SK-N-SH (cell line): ENCODE results near the gene WTIP. TPM values are rescaled to one million over a fixed set of nuclear protein-coding genes. Genes with fewer than 3 reads are reported as not detected.

Source experiments
- CTCF ChIA-PET: fragments of 300-600, 350-600 bp; formaldehyde crosslinking; extraction: SDS; loops from one replicate; lab custom pipeline; 2021; lab: Yijun Ruan, JAX
- POLR2A ChIA-PET: fragments of 350-600 bp; sonication (Branson Sonifier 250); formaldehyde crosslinking; extraction: SDS; loops from one replicate; lab custom pipeline; 2020; ENCODE audit warnings: antibody characterized with exemption, inconsistent platforms; lab: Yijun Ruan, JAX
- DNase-seq: peaks from one replicate; pipeline ENCODE4 v3.0.0; 2012
- H2AFZ ChIP-seq: fragments of 200-600 bp; sonication (generic); 2 replicates; pipeline ENCODE4 v1.8.1; 2016; ENCODE audit warnings: antibody characterized with exemption, mild to moderate bottlenecking, low read depth
- H3F3A ChIP-seq: fragments of 200-600 bp; sonication (generic); replicated peaks from 2 replicates; pipeline ENCODE3; 2016; ENCODE audit warnings: antibody characterized with exemption, mild to moderate bottlenecking; ENCODE audit not compliant: insufficient read depth
- H3K27ac ChIP-seq, 2 experiments: fragments of 200-500 bp in 1 of 2; fragments of 200-600 bp in 1 of 2; sonication (Bioruptor generic) in 1 of 2; sonication (generic), shearing (Covaris generic) in 1 of 2; 2 replicates each; pipeline versions ENCODE4 v1.5.1 to v1.6.1; 2014 to 2016; ENCODE audit warnings: low read depth in 2 of 2, inconsistent platforms in 1 of 2, low read length in 1 of 2, mild to moderate bottlenecking in 1 of 2, mixed read lengths in 1 of 2
- H3K27me3 ChIP-seq: fragments of 200-600 bp; sonication (generic), shearing (Covaris generic); 2 replicates; pipeline ENCODE4 v1.6.1; 2016; ENCODE audit warnings: mixed run types; ENCODE audit not compliant: insufficient read depth
- H3K36me3 ChIP-seq, 2 experiments: fragments of 200-500 bp in 1 of 2; fragments of 200-600 bp in 1 of 2; sonication (Bioruptor generic) in 1 of 2; sonication (generic) in 1 of 2; replicated peaks in 1 of 2; 2 replicates each; pipeline versions ENCODE3 to v1.5.1; 2014 to 2016; ENCODE audit warnings: low read length in 1 of 2, mild to moderate bottlenecking in 1 of 2; ENCODE audit not compliant: insufficient read depth in 2 of 2, control insufficient read depth in 1 of 2
- H3K4me1 ChIP-seq, 2 experiments: fragments of 200-500 bp in 1 of 2; fragments of 200-600 bp in 1 of 2; sonication (Bioruptor generic) in 1 of 2; sonication (generic), shearing (Covaris generic) in 1 of 2; 2 replicates each; pipeline versions ENCODE4 v1.5.1 to v1.6.1; 2014 to 2016; ENCODE audit warnings: low read depth in 1 of 2, low read length in 1 of 2, mixed run types in 1 of 2; ENCODE audit not compliant: insufficient read depth in 2 of 2, control insufficient read depth in 1 of 2
- H3K4me2 ChIP-seq: fragments of 200-600 bp; sonication (generic), shearing (Covaris generic); 2 replicates; pipeline ENCODE4 v1.6.1; 2017; ENCODE audit warnings: mixed run types
- H3K4me3 ChIP-seq, 2 experiments: fragments of 200-500 bp in 1 of 2; fragments of 200-600 bp in 1 of 2; sonication (Bioruptor generic) in 1 of 2; sonication (generic), shearing (Covaris generic) in 1 of 2; 2 replicates each; pipeline versions ENCODE4 v1.5.1 to v1.8.1; 2014 to 2016; ENCODE audit warnings: low read depth in 2 of 2, inconsistent platforms in 1 of 2, low read length in 1 of 2, mild to moderate bottlenecking in 1 of 2, mixed read lengths in 1 of 2, moderate library complexity in 1 of 2
- H3K79me2 ChIP-seq: fragments of 200-600 bp; sonication (generic); 2 replicates; pipeline ENCODE4 v1.8.1; 2017; ENCODE audit warnings: mild to moderate bottlenecking; ENCODE audit not compliant: insufficient read depth
- H3K9ac ChIP-seq: fragments of 200-600 bp; sonication (generic); 2 replicates; pipeline ENCODE4 v1.6.1; 2017; ENCODE audit warnings: mixed run types
- H3K9me2 ChIP-seq: fragments of 200-600 bp; sonication (generic); 2 replicates; pipeline ENCODE4 v1.6.1; 2017; ENCODE audit warnings: mixed run types
- H3K9me3 ChIP-seq: fragments of 200-600 bp; sonication (generic); 2 replicates; pipeline ENCODE4 v1.6.1; 2017; ENCODE audit warnings: mixed run types, mild to moderate bottlenecking, moderate library complexity
- H4K20me1 ChIP-seq: fragments of 200-600 bp; sonication (generic); 2 replicates; pipeline ENCODE4 v1.6.1; 2017; ENCODE audit warnings: mild to moderate bottlenecking, mixed run types; ENCODE audit not compliant: insufficient read depth
- CHD2 ChIP-seq: fragments of 150-350 bp; IDR thresholded peaks from 2 replicates; pipeline ENCODE4 v1.6.1; 2018; ENCODE audit warnings: low read length; ENCODE audit not compliant: partially characterized antibody
- ELF1 ChIP-seq: IDR thresholded peaks from 2 replicates; pipeline ENCODE4 v1.4.0; 2012
- EP300 ChIP-seq, 2 experiments: IDR thresholded peaks; 2 replicates each; pipeline versions ENCODE4 v1.4.0 to v1.6.1; 2012; ENCODE audit warnings: borderline replicate concordance in 1 of 2, low read depth in 1 of 2, low read length in 1 of 2
- EZH2phosphoT487 ChIP-seq: fragments of 200-600 bp; sonication (generic); IDR thresholded peaks from 2 replicates; pipeline ENCODE4 v1.6.1; 2017; ENCODE audit warnings: low read depth, mixed run types, mild to moderate bottlenecking, antibody characterized with exemption, moderate library complexity, borderline replicate concordance
- FOSL2 ChIP-seq: IDR thresholded peaks from 2 replicates; pipeline ENCODE4 v1.4.0; 2012; ENCODE audit warnings: low read depth, mild to moderate bottlenecking, moderate library complexity, borderline replicate concordance
- GABPA ChIP-seq: IDR thresholded peaks from 2 replicates; pipeline ENCODE4 v1.4.0; 2012; ENCODE audit warnings: low read depth, mild to moderate bottlenecking
- GATA2 ChIP-seq: sonication (generic); formaldehyde crosslinking; IDR thresholded peaks from 2 replicates; pipeline ENCODE4 v1.5.0; 2020; ENCODE audit warnings: mild to moderate bottlenecking, missing genetic modification reagents
- IRF3 ChIP-seq: fragments of 150-350 bp; IDR thresholded peaks from 2 replicates; pipeline ENCODE4 v1.6.1; 2016; ENCODE audit warnings: mild to moderate bottlenecking, low read depth, low read length
- JUND ChIP-seq: IDR thresholded peaks from 2 replicates; pipeline ENCODE4 v1.4.0; 2012
- MAX ChIP-seq: IDR thresholded peaks from 2 replicates; pipeline ENCODE4 v1.4.0; 2012; ENCODE audit warnings: low read depth
- MEF2A ChIP-seq: IDR thresholded peaks from 2 replicates; pipeline ENCODE4 v1.4.0; 2012; ENCODE audit warnings: low read depth, borderline replicate concordance
- NFIC ChIP-seq: IDR thresholded peaks from 2 replicates; pipeline ENCODE4 v1.4.0; 2012; ENCODE audit warnings: borderline replicate concordance
- NRF1 ChIP-seq: IDR thresholded peaks from 2 replicates; pipeline ENCODE4 v1.6.1; 2012; ENCODE audit warnings: low read depth, mild to moderate bottlenecking, low read length
- POLR2AphosphoS5 ChIP-seq: IDR thresholded peaks from 2 replicates; pipeline ENCODE4 v1.6.1; 2012; ENCODE audit warnings: low read depth, low read length
- RAD21 ChIP-seq: IDR thresholded peaks from 2 replicates; pipeline ENCODE4 v1.6.1; 2012; ENCODE audit warnings: mild to moderate bottlenecking, low read length
- RCOR1 ChIP-seq: fragments of 150-350 bp; IDR thresholded peaks from 2 replicates; pipeline ENCODE4 v1.6.1; 2017; ENCODE audit warnings: antibody characterized with exemption, low read length
- RFX5 ChIP-seq: IDR thresholded peaks from 2 replicates; pipeline ENCODE4 v1.6.1; 2012; ENCODE audit warnings: mild to moderate bottlenecking, improper control_type of control experiment, low read length
- RXRA ChIP-seq: IDR thresholded peaks from 2 replicates; pipeline ENCODE4 v1.4.0; 2012; ENCODE audit warnings: low read depth, mild to moderate bottlenecking, borderline replicate concordance
- SMC3 ChIP-seq: IDR thresholded peaks from 2 replicates; pipeline ENCODE4 v1.6.1; 2012; ENCODE audit warnings: low read depth, low read length, improper control_type of control experiment
- TAF1 ChIP-seq: IDR thresholded peaks from 2 replicates; pipeline ENCODE4 v1.6.1; 2012; ENCODE audit warnings: low read depth, mild to moderate bottlenecking, low read length, moderate library complexity, borderline replicate concordance
- USF1 ChIP-seq: IDR thresholded peaks from 2 replicates; pipeline ENCODE4 v1.4.0; 2012; ENCODE audit warnings: low read depth, borderline replicate concordance
- YY1 ChIP-seq: IDR thresholded peaks from 2 replicates; pipeline ENCODE4 v1.4.0; 2012; ENCODE audit warnings: low read depth, mild to moderate bottlenecking
- WGBS: methylation state at CpG from one replicate; pipeline ENCODE4 v1.1.6; 2017; ENCODE audit warnings: low lambda C conversion rate; 5-methylcytosine and 5-hydroxymethylcytosine counted together
- polyA plus RNA-seq, 3 experiments: library from polyadenylated mRNA; depleted of rRNA; stranded (reverse); fragments of >200 nt; gene quantifications; 2 replicates each; pipeline ENCODE4 v1.2.3, GENCODE V29; 2012
- TF ChIP-seq, protein P1 (sequence below): IDR thresholded peaks from 2 replicates; pipeline ENCODE4 v1.4.0; 2012; ENCODE audit warnings: low read depth, borderline replicate concordance

The WTIP gene
- polyA plus RNA-seq, 1 of the 3 experiments (the other 2 are of a cell fraction), result 27.7 TPM

GRCh38 chr19:34436716-34437115, 44.8 kb upstream of the WTIP start:
- CTCF ChIA-PET, result interaction anchor here (1.6 kb wide), 1 partner anchor 41 kb away, joined by 3 read pairs; no protein-coding TSS in a partner anchor
- Histone ChIP-seq H3F3A (no peaks in the 10 kb centered on the region), H3K9me2 (no peaks in the 10 kb centered on the region)
- no peak for DNase-seq
- TF ChIP-seq ELF1 (no peak), MAX (no peak), YY1 (no peak)
- TF ChIP-seq, all 33 proteins: peak for 0
- H3K4me1 ChIP-seq, result no peaks in the 10 kb centered on the region
- POLR2A ChIA-PET, result no interaction called here
- H3K79me2 ChIP-seq, result peaks cover 100% of the 10 kb centered on the region
- no peak overlapping the region for H3K4me3 ChIP-seq
- peaks cover 39 to 82% of the 10 kb centered on the region in 2 experiments for H3K36me3 ChIP-seq
- WGBS, result 99% methylated on average over 3 of the region's 3 CpGs
- H3K9me3 ChIP-seq, result no peaks in the 10 kb centered on the region
- no peaks in the 10 kb centered on the region for H3K27me3 ChIP-seq
- no peak overlapping the region for H3K27ac ChIP-seq
- no peak overlapping the region for H3K4me2 ChIP-seq
- no peak overlapping the region for H2AFZ ChIP-seq
- H4K20me1 ChIP-seq, result peaks cover 46% of the 10 kb centered on the region
- H3K9ac ChIP-seq, result no peak overlapping the region

DNA sequence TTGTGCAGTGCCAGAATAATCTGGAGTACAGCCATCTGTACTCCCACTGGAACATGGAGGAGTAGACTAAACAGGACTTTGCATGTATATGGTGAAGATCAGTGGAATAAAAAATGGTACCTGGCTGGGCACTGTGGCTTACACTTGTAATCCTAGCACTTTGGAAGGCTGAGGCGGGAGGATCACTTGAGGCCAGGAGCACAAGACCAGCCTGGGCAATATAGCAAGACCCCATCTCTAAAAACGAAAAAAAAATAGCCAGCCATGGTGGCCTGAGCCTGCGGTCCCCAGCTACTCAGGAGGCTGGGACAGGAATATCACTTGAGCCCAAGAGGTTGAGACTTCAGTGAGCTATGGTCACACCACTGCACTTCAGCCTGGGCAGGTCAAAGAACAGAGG, 33.4 kb upstream of the WTIP start:
- WGBS, result 100% methylated on average over 3 of the region's 3 CpGs

More for the DNA sequence above, 33.4 kb upstream of the WTIP start:
- H3K4me1 ChIP-seq, result no peaks in the 10 kb centered on the region; a peak in 1 of 4 replicates
- DNase-seq, result no peak
- H3K36me3 ChIP-seq, result peaks cover 67 to 89% of the 10 kb centered on the region in 2 experiments
- peaks cover 3% of the 10 kb centered on the region for H3F3A ChIP-seq
- no peak overlapping the region for H3K27ac ChIP-seq
- ChIA-PET CTCF (interaction anchor here (1.1 kb wide), 2 partner anchors 16 to 18 kb away, joined by 4 read pairs; no protein-coding TSS in a partner anchor), POLR2A (no interaction called here)
- H3K4me2 ChIP-seq, result no peak overlapping the region
- no peaks in the 10 kb centered on the region for H3K9me2 ChIP-seq
- no peak overlapping the region for H3K9ac ChIP-seq
- no peak overlapping the region for H2AFZ ChIP-seq
- H3K27me3 ChIP-seq, result no peaks in the 10 kb centered on the region
- H4K20me1 ChIP-seq, result peaks cover 10% of the 10 kb centered on the region; the same call in 1 of the 2 replicates
- no peak overlapping the region for H3K4me3 ChIP-seq
- TF ChIP-seq EZH2phosphoT487, result no peak
- TF ChIP-seq FOSL2, result no peak
- TF ChIP-seq EP300 (IDR thresholded peaks at IDR 0.05; ENCODE audit: borderline replicate concordance in 1 of 2, low read depth in 1 of 2, low read length in 1 of 2), result no peak
- no peak for TF ChIP-seq CHD2
- TF ChIP-seq USF1, result no peak
- TF ChIP-seq JUND, result no peak
- TF ChIP-seq SMC3, result no peak
- TF ChIP-seq GABPA, result no peak
- TF ChIP-seq RXRA, result no peak
- no peak for TF ChIP-seq RAD21
- no peak for TF ChIP-seq GATA2 (CRISPR knock-in tag)
- no peak for TF ChIP-seq MEF2A
- TF ChIP-seq POLR2AphosphoS5, result no peak
- no peak for TF ChIP-seq RCOR1
- TF ChIP-seq IRF3, result no peak
- no peak for TF ChIP-seq RFX5
- no peak for TF ChIP-seq NFIC
- TF ChIP-seq NRF1, result no peak
- no peak for TF ChIP-seq TAF1
- TF ChIP-seq, protein P1, sequence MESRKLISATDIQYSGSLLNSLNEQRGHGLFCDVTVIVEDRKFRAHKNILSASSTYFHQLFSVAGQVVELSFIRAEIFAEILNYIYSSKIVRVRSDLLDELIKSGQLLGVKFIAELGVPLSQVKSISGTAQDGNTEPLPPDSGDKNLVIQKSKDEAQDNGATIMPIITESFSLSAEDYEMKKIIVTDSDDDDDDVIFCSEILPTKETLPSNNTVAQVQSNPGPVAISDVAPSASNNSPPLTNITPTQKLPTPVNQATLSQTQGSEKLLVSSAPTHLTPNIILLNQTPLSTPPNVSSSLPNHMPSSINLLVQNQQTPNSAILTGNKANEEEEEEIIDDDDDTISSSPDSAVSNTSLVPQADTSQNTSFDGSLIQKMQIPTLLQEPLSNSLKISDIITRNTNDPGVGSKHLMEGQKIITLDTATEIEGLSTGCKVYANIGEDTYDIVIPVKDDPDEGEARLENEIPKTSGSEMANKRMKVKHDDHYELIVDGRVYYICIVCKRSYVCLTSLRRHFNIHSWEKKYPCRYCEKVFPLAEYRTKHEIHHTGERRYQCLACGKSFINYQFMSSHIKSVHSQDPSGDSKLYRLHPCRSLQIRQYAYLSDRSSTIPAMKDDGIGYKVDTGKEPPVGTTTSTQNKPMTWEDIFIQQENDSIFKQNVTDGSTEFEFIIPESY, result no peak
- TF ChIP-seq, all 33 proteins: peak for 0
- H3K79me2 ChIP-seq, result peaks cover 59% of the 10 kb centered on the region
- no peaks in the 10 kb centered on the region for H3K9me3 ChIP-seq
